ENCODE results near the gene POPDC3.
"Not testable (repeated sequence)": the region's sequence is repeated elsewhere in the genome, so short reads cannot be mapped to it uniquely, and the experiment has no call there.

POPDC3 gene, protein sequence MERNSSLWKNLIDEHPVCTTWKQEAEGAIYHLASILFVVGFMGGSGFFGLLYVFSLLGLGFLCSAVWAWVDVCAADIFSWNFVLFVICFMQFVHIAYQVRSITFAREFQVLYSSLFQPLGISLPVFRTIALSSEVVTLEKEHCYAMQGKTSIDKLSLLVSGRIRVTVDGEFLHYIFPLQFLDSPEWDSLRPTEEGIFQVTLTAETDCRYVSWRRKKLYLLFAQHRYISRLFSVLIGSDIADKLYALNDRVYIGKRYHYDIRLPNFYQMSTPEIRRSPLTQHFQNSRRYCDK

GRCh38 chr6:105179244-105180065, at the start of gene POPDC3:
TSS of gene POPDC3 (minus strand) at chr6:105180014. CDS start at chr6:105161909, 18,105 bp downstream.
- DNase-seq (ENCODE audit: low read depth) = no peak

GRCh38 chr6:105227295-105227767, 47.5 kb upstream of the POPDC3 start:
- no peak for DNase-seq (ENCODE audit: low read depth)

GRCh38 chr6:105226598-105227294, 46.9 kb upstream of the POPDC3 start:
- DNase-seq (ENCODE audit: low read depth) = no peak

GRCh38 chr6:105223242-105223641, 43.4 kb upstream of the POPDC3 start:
- no peak for DNase-seq (ENCODE audit: low read depth)

- DNase-seq (ENCODE audit: low read depth) = not testable (repeated sequence)
These were observed 41.4 kb upstream of the POPDC3 start for GRCh38 chr6:105221219-105221618.

GRCh38 chr6:105220186-105220585, 40.4 kb upstream of the POPDC3 start:
- DNase-seq (ENCODE audit: low read depth) = no peak

DNA sequence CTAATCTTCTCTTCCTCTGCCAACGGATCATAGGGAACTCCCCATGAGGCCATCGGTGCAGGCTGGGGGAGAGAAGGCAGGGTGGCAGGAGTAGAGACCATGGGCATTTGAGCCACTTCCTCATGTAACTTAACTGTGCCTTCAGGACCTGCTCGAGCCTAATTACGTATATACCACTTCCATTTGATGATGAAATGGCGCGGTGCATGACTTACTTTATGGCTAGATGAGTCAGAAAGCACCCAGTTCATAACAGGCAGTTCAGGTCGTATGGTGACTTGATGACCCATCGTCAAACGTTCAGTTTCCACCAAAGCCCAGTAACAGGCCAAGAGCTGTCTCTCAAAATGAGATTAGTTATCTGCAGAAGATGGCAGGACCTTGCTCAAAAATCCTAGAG, 39.4 kb upstream of the POPDC3 start:
- not testable (repeated sequence) for DNase-seq (ENCODE audit: low read depth)

DNA sequence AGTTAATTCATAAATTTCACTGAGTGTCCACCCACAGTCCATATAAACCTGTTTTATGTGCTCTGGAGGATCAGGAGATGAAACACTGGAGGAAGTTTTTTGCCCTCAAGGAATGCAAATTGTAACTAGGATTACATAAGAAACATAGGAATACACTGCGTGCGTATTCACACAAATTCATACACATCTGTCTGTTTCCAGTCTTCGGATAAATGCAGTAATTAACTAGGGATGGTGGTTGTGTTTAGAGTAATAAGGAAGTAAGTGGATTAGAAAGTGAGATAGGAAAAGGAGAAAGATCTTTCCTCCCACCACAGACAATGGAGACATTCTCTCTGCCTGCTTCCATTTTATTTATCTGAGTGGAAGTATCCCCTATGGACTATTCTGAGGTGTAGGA, 35.7 kb upstream of the POPDC3 start:
- DNase-seq (ENCODE audit: low read depth) = no peak

- DNase-seq (ENCODE audit: low read depth) = no peak
These were observed 34.9 kb upstream of the POPDC3 start for GRCh38 chr6:105214668-105215067.

DNA sequence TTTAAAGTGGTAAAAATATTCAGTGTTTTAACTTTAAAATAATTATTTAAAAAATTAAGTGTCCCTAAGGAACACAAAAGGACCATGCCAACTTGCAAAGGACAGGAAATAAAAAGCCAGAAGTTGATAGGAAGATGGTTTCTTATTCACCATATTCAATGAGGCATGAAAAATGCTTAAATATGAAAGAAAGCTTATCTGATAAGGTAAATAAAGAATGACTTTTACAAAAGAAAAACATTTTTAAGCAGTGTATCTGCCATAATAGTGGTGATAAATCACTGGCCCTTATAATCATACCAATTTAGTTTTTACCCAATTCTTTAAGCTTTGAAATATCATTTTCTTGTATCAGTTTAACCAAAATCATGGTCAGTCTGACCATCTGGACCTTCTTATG, 33.5 kb upstream of the POPDC3 start:
- DNase-seq (ENCODE audit: low read depth) = no peak

GRCh38 chr6:105212587-105212986, 32.8 kb upstream of the POPDC3 start:
- no peak for DNase-seq (ENCODE audit: low read depth)

GRCh38 chr6:105211831-105212230, 32.0 kb upstream of the POPDC3 start:
- DNase-seq (ENCODE audit: low read depth) = no peak

DNA sequence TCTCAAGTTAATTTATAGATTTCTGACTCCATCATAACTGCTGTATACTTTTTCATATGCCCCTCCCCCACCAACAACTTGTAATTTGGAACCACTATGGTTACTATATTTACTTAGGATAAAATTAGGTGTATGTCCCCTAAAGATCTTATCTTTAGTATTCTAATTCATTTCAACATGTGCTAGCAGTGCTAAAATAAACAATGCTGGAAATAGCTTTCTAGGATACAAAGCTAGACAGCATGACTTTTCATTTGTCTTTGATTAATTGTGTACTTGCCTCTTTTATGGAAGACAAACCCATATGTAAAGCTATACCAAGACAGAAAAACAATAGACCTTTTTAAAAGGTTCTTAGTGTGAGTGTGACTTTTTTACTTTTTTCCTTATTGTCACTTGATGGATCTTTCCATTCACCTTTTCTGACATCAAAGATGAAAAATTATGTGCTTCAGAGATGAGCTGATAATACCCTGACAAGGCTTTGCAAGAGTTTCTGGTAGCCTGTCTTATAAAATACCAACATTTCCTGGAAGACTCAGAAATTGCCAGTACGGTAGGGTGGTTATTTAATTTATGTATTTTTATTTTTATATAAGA, 31.2 kb upstream of the POPDC3 start:
- DNase-seq (ENCODE audit: low read depth) = no peak

DNA sequence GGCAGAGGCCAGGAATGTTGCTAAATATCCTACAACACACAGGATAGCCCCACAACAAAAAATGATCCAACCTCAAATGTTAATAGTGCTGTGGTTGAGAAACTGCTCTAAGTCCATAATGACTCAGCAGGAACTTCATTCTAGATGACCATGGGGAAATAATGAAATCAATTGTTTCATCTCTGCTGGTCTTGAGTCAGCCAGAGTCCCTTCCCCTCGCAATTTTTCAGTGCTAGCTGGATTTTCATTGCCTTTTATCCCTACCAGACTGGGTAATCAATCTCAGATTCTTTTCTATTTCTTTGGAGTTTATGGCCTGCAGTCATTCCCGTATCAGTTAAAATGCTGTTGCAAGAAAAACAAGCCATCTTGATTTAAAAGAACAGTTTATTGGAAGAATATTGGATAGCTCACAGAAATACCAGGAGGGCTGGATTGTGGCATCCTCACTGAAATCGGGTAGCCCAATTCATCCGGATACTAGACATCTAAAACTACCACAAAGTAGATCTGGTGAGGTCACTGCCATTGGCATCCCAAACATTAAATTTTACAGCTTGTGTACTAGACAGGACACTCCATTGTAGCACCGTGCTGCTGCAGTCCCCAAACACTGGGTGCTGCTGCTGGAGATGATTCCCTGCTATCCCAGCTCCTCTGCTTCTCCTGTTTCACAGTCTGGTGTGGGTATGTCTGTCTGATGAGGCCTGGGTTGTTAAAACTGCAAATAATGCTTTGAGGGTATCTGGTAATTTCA, 30.3 kb upstream of the POPDC3 start:
- no peak for DNase-seq (ENCODE audit: low read depth)

DNA sequence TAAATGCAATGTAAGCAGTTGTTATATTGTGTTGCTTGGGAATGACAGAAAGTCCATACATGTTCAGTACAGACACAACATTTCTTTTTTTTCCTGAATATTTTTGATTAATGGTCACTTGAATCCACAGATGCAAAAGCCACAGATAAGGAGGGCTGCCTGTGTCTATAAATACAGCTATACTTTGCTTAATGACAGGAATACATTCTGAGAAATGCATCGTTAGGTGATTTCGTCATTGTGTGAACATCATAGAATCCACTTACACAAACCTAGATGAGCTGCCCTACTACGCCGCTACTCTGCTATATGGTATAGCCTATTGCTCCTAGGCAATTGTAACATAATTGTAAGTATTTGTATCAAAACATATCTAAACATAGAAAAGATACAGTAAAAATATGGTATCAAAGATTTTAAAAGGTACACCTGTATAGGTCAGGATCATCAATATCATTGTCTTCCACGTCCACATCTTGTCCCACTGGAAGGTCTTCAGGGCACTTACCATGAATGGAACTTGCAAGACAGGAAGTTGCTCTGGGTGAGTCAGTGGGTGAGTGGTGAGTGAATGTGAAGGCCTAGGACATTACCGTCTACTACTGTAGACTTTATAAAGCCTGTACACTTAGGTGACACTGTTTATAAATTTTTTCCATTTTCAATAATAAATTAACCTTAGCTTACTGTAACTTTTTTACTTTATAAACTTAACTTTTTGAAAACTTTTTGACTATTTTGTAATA, 27.9 kb upstream of the POPDC3 start:
- DNase-seq (ENCODE audit: low read depth) = no peak

DNA sequence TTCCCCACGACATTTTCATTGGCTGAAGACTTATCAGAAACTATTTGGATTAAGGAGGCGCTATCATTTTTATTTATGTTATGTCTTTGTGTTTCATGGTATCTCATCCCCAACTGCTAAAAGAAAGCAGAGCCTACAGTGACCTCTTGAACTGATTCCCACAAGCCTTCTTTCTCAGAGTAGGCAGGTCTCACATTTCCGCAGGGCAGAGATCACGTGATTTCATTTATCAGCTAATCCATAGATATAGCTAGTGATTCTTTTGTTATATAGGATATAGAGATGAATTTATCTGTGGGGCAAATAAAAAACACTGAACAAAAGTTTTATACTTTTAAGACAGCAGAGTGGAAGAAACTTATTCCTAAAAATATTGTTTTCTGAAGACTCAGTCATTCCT, 25.0 kb upstream of the POPDC3 start:
- no peak for DNase-seq (ENCODE audit: low read depth)

DNA sequence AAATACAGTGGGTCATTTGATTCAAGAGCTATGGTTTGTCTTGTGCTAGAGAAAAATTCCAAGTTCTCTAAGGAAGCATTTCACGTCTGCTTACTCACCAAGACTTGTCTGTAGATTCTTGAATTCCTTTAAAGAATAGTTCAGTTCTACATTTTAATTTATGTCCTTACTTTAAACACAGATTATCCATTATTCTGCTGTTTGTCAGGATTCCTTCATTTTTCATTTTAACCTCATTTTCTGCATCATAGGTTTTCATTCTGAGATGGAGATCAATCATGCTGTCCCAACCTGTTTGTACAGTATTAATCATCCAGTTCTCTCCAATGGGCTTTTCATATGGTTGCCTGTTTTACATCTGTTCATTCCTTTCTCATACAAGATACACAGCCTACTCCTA, 24.5 kb upstream of the POPDC3 start:
- DNase-seq (ENCODE audit: low read depth) = no peak

DNA sequence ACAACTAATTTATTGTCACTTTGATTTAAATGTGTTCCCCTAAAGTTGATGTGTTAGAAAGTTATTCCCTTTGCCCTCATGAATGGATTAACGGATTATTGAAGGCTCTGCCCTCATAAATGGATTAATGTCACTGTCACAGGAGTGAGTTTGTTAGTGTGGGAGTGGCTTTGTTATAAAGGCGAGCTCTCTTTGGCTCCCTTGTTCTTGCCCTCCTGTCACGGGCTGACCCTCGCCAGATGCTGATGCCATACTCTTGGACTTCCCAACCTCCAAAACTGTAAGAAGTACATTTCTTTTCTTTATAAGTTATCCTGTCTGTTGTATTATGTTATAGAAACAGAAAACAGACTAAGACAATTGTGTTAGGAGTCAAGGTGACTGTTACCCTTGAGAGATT, 22.7 kb upstream of the POPDC3 start:
- no peak for DNase-seq (ENCODE audit: low read depth)

GRCh38 chr6:105200133-105200730, 20.4 kb upstream of the POPDC3 start:
- DNase-seq (ENCODE audit: low read depth) = no peak

GRCh38 chr6:105199711-105200110, 19.9 kb upstream of the POPDC3 start:
- no peak for DNase-seq (ENCODE audit: low read depth)

Measured in stimulated activated CD4-positive, alpha-beta T cell treated with anti-CD3 and anti-CD28 coated beads, Interleukin-2, amount 100 ng/mL, for 4 hours (primary cell).